Measurements from ENCODE around the gene STKLD1. TPM values are rescaled to one million over a fixed set of nuclear protein-coding genes. Genes with fewer than 3 reads are reported as not detected.

The STKLD1 gene
- total and polyA plus RNA-seq, 2 donors (not counting 1 experiment from before 2014, with no cell fraction given): 0.18 to 1.1 TPM

- Histone ChIP-seq H3K9me3 (ENCODE audit: control extremely low read depth in 1 of 3, control insufficient read depth in 2 of 3, insufficient read depth in 1 of 3, low read length in 2 of 3) (peaks cover 0 to 4% (median 0%) of the 10 kb centered on the region in 3 donors), H3K4me3 (ENCODE audit: control extremely low read depth in 1 of 5, extremely low read depth in 1 of 5, insufficient read depth in 1 of 5, low read depth in 2 of 5, low read length in 4 of 5) (no peak overlapping the region), H3K27me3 (replicated peaks in 1 of 4; ENCODE audit: control extremely low read depth in 1 of 4, control insufficient read depth in 3 of 4, insufficient read depth in 4 of 4, low read length in 3 of 4) (no peaks in the 10 kb centered on the region), H3K4me1 (ENCODE audit: control insufficient read depth in 2 of 2, insufficient read depth in 2 of 2, low read length in 2 of 2) (peaks cover 17 to 44% of the 10 kb centered on the region in 2 donors), H3K36me3 (replicated peaks in 1 of 2; ENCODE audit: control extremely low read depth in 1 of 2, control insufficient read depth in 1 of 2, extremely low read depth in 1 of 2, insufficient read depth in 2 of 2, low read length in 1 of 2) (peaks cover 10 to 46% of the 10 kb centered on the region in 2 experiments), H3K79me2 (ENCODE audit: control insufficient read depth, insufficient read depth, low read length) (peaks cover 48% of the 10 kb centered on the region), H2AFZ (ENCODE audit: insufficient read depth, low read depth, low read length, poor library complexity, severe bottlenecking) (no peak overlapping the region), H3K4me2 (replicated peaks; ENCODE audit: low read depth, low read length, poor library complexity, severe bottlenecking) (no peak overlapping the region), H3K27ac (ENCODE audit: low read length in 2 of 2) (no peak overlapping the region), H3K9ac (ENCODE audit: low read length) (no peak overlapping the region), H4K20me1 (ENCODE audit: control insufficient read depth, insufficient read depth, low read length, poor library complexity, severe bottlenecking) (peaks cover 63% of the 10 kb centered on the region)
- no peak for DNase-seq
- no peak overlapping the region for H3K27ac Mint-ChIP-seq
- ChIA-PET CTCF (interaction anchor here (1.8 kb wide), 1 partner anchor 71 kb away, joined by 5 read pairs; no protein-coding TSS in a partner anchor), POLR2A (no interaction called here)
- TF ChIP-seq EZH2 (IDR thresholded peaks at IDR 0.05; ENCODE audit: borderline replicate concordance, insufficient read depth, low read depth, low read length, poor library complexity, severe bottlenecking): no peak
- TF ChIP-seq CTCF (IDR thresholded peaks at IDR 0.05): no peak
- WGBS (ENCODE audit: insufficient coverage): no CpG with 5 or more reads among the region's 1 CpG
- H3K9me3 Mint-ChIP-seq (ENCODE audit: insufficient read depth): peaks cover 4% of the 10 kb centered on the region
- no peaks in the 10 kb centered on the region for H3K27me3 Mint-ChIP-seq
- no peak for ATAC-seq (ENCODE audit: low read depth)
- H3K4me1 Mint-ChIP-seq: peaks cover 52% of the 10 kb centered on the region
- intact Hi-C loops (cut with micrococcal nuclease): loop anchor here (5.0 kb wide), 1 partner anchor 383 kb away; the partner anchor contains the start of gene GTF3C5
- peak overlapping the region; percentile 39 for H3K4me3 Mint-ChIP-seq
These were observed 39.0 kb downstream of the STKLD1 start for GRCh38 chr9:133415170-133415569.
